ENCODE data around the gene FXYD3.

DNA sequence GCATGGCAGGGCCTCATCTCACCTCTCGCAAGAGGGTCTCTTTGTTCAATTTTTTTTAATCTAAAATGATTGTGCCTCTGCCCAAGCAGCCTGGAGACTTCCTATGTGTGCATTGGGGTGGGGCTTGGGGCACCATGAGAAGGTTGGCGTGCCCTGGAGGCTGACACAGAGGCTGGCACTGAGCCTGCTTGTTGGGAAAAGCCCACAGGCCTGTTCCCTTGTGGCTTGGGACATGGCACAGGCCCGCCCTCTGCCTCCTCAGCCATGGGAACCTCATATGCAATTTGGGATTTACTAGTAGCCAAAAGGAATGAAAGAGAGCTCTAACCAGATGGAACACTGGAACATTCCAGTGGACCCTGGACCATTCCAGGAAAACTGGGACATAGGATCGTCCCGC lies 8.0 kb downstream of the FXYD3 start:
- TF ChIP-seq, protein P1, sequence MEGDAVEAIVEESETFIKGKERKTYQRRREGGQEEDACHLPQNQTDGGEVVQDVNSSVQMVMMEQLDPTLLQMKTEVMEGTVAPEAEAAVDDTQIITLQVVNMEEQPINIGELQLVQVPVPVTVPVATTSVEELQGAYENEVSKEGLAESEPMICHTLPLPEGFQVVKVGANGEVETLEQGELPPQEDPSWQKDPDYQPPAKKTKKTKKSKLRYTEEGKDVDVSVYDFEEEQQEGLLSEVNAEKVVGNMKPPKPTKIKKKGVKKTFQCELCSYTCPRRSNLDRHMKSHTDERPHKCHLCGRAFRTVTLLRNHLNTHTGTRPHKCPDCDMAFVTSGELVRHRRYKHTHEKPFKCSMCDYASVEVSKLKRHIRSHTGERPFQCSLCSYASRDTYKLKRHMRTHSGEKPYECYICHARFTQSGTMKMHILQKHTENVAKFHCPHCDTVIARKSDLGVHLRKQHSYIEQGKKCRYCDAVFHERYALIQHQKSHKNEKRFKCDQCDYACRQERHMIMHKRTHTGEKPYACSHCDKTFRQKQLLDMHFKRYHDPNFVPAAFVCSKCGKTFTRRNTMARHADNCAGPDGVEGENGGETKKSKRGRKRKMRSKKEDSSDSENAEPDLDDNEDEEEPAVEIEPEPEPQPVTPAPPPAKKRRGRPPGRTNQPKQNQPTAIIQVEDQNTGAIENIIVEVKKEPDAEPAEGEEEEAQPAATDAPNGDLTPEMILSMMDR (optimal IDR thresholded peaks at IDR 0.05 in 1 of 3, IDR thresholded peaks at IDR 0.05 in 1 of 3, conservative IDR thresholded peaks at IDR 0.05 in 1 of 3; ENCODE audit: extremely low read depth in 1 of 3, insufficient read depth in 2 of 3, low read length in 3 of 3) = no peak
- TF ChIP-seq EZH2 (IDR thresholded peaks at IDR 0.05; ENCODE audit: low read length) = no peak

Data from keratinocyte (primary cell).